Activated naive CD4-positive, alpha-beta T cell treated with anti-CD3 and anti-CD28 coated beads, Interleukin-2, amount 50 U/mL, for 72 hours (primary cell): Measurements from ENCODE around the gene MS4A1. TPM values are rescaled to one million over a fixed set of nuclear protein-coding genes. Genes with fewer than 3 reads are reported as not detected.
"Not testable (repeated sequence)": the region's sequence is repeated elsewhere in the genome, so short reads cannot be mapped to it uniquely, and the experiment has no call there.

Source experiments
- ATAC-seq, 2 donors: fragments of 150-1000 bp; cut with Tn5 transposase; 2 replicates each; pipeline ENCODE4 v1.10.0; 2021; ENCODE audit warnings: mild to moderate bottlenecking in 2 of 2, moderate library complexity in 2 of 2
- DNase-seq, 2 donors: peaks; one replicate each; pipeline ENCODE4 v3.0.0; 2021 to 2022; ENCODE audit warnings: low spot score in 2 of 2
- H3K27ac Mint-ChIP-seq, 2 donors: one replicate each; pipeline ENCODE4 v1.8.0; 2022; ENCODE audit warnings: mild to moderate bottlenecking in 2 of 2, mixed read lengths in 2 of 2
- H3K36me3 Mint-ChIP-seq, 2 donors: one replicate each; pipeline ENCODE4 v1.8.0; 2022; ENCODE audit warnings: mixed read lengths in 2 of 2
- H3K9me3 Mint-ChIP-seq, 2 donors: one replicate each; pipeline ENCODE4 v1.8.0; 2022; ENCODE audit warnings: mixed read lengths in 2 of 2
- total RNA-seq, 2 donors: library from RNA; stranded (reverse); gene quantifications; one replicate each; pipeline ENCODE4 v1.2.3, GENCODE V29; 2022

The MS4A1 gene
- total RNA-seq, 2 donors from 2014 or later = 0.27 TPM; not detected in 1

DNA sequence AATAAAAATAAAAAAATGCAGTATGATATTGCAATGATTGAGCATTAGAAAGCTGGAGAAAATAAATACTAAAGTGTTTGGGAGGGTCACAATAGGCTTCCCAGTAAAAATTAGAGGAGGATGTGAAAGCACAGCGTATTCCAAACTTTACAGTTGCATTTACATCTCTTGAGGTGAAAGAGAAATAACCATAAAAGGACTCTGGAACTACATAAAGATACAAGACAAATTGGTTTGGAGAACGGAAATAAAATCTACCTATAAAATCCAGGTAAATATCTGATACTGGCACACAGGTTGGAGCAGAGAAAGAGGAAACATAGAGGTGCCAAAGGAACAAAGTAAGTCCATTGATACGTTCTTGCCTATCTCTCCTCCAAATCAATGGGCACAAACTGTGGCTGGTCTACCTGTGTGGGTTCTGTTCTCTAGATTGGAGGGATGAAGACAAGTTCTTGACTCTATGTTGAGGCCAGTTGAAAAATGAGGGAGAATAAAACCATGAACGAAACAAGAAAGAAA is 36.9 kb downstream of the MS4A1 start, which contains the start of gene MS4A12:
Gene MS4A12 (plus strand): TSS at position 291 of the 522 bp plus-strand sequence. CDS start 4,541 bp downstream, outside the sequence.
- H3K9me3 Mint-ChIP-seq = no peaks in the 10 kb centered on the region
- ATAC-seq = no peak
- no peaks in the 10 kb centered on the region for H3K36me3 Mint-ChIP-seq
- no peak within 1 kb of the TSS for H3K27ac Mint-ChIP-seq
- no peak for DNase-seq

DNA sequence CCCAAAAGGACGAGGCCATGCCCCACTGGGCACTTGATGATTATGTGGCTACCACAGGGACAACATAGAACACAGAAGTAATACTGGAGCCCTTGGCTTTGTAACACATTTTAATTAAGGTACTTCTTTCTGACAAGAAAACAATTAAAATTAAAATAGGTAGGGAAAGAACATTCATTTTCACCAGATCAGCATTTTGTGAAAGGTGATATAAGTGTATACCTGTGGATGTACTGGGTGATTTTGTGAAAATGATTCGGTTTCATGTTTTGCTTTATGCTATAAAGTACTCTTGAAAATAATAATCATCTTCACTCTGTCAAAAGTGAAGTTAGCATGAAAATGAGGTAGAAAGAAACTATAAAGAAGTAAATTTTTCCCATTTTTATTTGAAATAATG is 37.8 kb downstream of the MS4A1 start:
- ATAC-seq (no peak), DNase-seq (no peak)
- Mint-ChIP-seq H3K9me3 (no peaks in the 10 kb centered on the region), H3K27ac (no peak overlapping the region), H3K36me3 (no peaks in the 10 kb centered on the region)

DNA sequence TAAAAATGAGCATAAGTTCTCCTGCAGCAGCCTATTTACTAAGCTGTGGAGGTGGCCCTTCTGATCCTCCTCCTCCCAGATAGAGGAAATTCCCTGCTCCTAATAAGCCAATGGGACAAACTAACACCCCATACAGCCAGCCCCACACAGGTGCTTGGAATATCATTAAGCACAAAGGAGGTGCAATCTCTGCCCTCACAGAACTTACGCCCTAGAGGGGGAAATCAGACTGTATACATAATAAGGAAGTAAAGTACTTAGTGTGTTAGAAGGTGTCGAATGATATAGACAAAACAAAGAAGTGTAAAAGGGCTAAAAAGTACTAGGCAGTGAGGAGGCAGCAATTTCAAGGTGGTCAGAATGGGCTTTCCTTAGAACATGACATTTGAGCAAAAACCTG is 42.8 kb downstream of the MS4A1 start:
- no peaks in the 10 kb centered on the region for H3K36me3 Mint-ChIP-seq
- no peak for DNase-seq
- no peaks in the 10 kb centered on the region for H3K9me3 Mint-ChIP-seq
- no peak overlapping the region for H3K27ac Mint-ChIP-seq
- ATAC-seq = no peak

DNA sequence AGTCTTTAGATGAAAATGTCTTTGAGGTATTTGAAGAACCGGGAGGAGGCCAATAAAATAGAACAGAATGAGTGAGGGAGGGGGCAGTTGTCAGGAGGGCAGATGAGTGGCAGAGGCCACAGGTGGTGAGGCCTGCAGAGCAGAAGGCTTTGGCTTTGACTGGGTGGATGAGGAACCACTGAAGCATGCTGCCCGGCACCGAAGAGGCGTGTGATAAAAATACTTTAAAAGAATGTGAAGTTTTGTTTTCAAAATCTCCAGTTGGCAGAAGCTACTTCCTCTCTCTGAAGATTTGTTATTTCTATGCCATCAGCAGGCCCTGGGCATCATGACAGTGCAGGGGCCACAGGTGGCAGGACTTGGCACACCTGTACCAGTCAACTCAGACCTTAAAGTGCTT is 43.2 kb downstream of the MS4A1 start:
- H3K27ac Mint-ChIP-seq = no peak overlapping the region
- H3K36me3 Mint-ChIP-seq = no peaks in the 10 kb centered on the region
- H3K9me3 Mint-ChIP-seq = no peaks in the 10 kb centered on the region
- DNase-seq (no peak), ATAC-seq (peak; percentile 20 to 72)

DNA sequence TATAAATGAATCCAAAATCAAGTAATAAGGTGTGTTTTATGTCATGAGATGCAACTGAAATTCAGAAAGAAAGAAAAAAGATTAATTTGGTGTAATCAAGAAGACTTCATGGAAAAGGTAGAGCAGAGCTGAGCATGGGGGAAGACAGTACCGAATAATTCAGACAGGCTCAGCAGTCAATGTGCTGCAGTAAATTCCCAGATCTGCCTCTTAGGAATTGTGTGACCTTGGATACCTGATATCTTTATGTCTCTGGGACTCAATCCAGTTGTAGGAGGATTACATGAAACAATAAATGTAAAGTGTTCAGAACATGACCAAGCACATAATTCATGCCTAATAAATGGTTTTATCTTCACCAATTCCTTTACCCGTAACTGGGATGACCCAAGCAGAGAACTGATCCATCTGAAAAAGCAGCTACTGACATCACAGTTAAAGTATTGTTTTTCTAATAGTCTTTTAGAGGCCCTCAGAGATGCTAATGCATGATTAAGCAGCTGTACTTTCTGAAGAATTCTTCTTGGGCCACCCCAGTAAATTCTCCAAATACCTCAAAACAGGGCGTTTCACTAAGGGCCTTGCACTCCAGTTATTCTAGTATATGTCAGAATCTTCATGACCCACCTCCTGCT is 44.7 kb downstream of the MS4A1 start:
- no peak overlapping the region for H3K27ac Mint-ChIP-seq
- no peak for ATAC-seq
- DNase-seq = no peak

DNA sequence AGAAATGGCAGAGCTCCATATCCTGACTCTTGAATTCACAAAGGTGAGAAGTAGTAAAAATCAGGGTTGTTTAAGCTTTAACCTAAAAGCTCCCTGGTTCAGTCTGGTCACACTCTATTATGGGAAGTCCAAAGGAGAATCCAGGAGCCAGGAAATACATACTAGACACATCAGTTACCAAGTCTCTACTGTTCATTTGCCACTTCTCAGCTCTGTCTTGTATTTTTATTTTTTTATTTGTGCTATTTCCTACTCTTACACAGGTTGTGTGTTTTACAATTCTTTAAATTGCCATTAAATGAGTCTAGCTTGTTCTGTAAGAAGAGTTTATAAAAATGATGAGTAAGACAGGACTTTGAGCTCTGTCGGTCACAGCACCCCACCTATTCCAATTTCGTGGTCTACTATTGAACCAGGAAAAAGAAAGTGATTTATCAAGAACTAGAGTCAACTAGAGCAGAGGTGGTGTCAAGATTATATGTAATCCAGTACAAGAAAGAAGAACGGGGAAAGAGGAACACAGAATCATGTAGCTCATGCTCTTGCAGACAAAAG is 46.7 kb downstream of the MS4A1 start:
- H3K9me3 Mint-ChIP-seq = peaks cover 0 to 5% of the 10 kb centered on the region in 2 donors
- ATAC-seq = no peak
- DNase-seq = no peak
- H3K27ac Mint-ChIP-seq = no peak overlapping the region
- no peaks in the 10 kb centered on the region for H3K36me3 Mint-ChIP-seq

More for the DNA sequence above, 44.7 kb downstream of the MS4A1 start:
- no peaks in the 10 kb centered on the region for H3K36me3 Mint-ChIP-seq
- peaks cover 0 to 5% of the 10 kb centered on the region in 2 donors for H3K9me3 Mint-ChIP-seq

DNA sequence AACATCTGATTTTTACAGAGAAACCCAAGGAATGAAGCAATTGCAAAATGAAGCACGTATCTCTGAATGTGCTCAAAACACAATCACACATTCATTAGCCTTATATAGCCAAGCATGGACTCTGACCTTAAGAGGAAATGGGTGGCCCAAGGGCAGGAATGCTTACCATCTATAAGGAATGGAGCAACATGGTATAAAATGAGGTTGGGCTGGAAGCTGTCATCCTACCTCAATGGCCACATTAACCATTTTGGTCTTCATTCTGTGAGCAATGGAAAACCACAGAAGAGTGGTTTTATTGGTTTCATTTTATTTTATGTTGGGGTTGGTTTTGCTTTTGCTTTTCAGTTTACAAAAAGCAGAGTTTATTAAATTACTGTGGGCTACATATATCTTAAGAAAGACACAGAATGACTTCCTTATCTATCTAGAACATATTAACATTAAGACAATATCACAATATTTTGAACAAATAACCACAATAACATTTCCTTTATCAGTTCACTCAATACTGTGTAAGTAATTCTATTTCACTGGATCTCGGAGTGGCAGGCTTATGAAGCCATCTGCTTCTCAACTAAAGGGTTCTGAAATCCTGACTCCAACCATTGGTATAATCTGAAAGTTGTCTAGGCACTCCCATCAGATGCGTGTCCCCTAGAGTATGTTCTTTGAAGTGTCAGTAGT is 48.7 kb downstream of the MS4A1 start:
- Mint-ChIP-seq H3K36me3 (no peaks in the 10 kb centered on the region), H3K27ac (peak overlapping the region in 1 of 2 donors; percentile 45), H3K9me3 (peaks cover 0 to 15% of the 10 kb centered on the region in 2 donors)
- ATAC-seq = peak; percentile 69 to 74
- DNase-seq = no peak

DNA sequence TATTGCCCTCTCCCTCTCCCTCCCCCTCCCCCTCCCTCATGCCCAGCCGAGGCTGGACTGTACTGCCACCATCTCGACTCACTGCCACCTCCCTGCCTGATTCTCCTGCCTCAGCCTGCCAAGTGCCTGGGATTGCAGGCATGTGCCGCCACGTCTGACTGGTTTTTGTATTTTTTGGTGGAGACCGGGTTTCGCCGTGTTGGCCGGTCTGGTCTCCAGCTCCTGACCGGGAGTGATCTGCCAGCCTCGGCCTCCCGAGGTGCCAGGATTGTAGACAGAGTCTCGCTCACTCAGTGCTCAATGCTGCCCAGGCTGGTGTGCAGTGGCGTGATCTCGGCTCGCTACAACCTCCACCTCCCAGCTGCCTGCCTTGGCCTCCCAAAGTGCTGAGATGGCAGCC is 54.0 kb downstream of the MS4A1 start:
- peaks cover 0 to 15% of the 10 kb centered on the region in 2 donors for H3K9me3 Mint-ChIP-seq
- not testable (repeated sequence) for H3K27ac Mint-ChIP-seq, DNase-seq, ATAC-seq, H3K36me3 Mint-ChIP-seq

DNA sequence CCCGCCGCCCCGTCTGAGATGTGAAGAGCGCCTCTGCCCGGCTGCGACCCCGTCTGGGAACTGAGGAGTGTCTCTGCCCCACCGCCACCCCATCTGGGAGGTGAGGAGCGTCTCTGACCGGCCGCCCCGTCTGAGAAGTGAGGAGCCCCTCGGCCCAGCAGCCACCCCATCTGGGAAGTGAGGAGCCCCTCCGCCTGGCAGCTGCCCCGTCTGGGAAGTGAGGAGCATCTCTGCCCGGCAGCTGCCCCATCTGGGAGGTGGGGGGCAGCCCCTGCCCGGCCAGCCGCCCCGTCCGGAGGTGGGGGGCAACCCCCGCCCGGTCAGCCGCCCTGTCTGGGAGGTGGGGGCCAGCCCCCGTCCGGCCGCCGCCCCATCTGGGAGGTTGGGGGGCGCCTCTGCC is 54.6 kb downstream of the MS4A1 start:
- not testable (repeated sequence) for DNase-seq, H3K9me3 Mint-ChIP-seq, ATAC-seq, H3K27ac Mint-ChIP-seq, H3K36me3 Mint-ChIP-seq

DNA sequence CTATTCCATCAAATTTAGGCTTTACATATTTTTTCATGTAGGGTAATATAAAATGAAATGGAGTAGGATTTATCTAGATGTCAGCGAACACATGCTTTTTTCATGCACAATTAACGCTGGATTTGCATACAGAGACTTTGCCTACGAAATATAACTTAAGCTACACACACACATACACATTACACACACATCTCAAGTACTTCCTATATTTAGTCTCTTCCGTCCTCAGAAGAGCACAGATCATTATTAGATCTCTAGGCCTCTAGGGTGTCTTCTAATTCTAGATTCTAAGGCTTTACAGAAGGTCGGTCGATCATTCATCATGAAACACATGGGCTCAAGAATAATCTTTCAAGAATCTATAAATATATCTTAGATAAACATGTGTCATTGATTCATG is 55.7 kb downstream of the MS4A1 start:
- peaks cover 0 to 10% of the 10 kb centered on the region in 2 donors for H3K9me3 Mint-ChIP-seq
- DNase-seq (no peak), ATAC-seq (no peak)
- H3K27ac Mint-ChIP-seq = no peak overlapping the region
- H3K36me3 Mint-ChIP-seq = no peaks in the 10 kb centered on the region

DNA sequence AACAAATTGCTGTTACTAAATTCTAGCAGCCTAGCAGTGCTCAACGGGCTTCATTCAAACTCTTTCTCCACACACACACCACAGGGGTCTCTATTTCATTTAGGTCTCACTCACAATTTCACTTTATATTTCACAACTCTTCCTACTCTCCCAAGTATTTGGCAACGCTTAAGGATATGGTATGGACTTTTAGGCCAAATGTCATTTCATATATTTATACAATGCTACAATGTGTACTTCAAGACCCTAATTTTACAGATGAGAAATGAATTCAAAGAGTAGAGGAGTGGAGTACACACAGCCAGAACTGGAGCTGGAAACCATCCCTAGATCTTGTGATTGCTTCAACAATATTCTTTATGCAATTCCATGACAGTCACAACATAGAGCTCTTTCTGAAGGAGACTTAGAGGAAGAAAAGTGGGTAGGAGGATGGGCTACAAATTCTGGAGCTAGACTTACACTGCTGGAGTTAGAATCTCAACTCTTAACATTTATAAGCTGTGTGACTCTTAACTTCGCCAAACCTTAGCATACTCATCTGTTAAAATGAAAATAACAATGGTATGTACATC is 57.1 kb downstream of the MS4A1 start:
- DNase-seq (no peak), ATAC-seq (no peak)
- peaks cover 0 to 9% of the 10 kb centered on the region in 2 donors for H3K9me3 Mint-ChIP-seq
- no peak overlapping the region for H3K27ac Mint-ChIP-seq
- H3K36me3 Mint-ChIP-seq = no peaks in the 10 kb centered on the region

DNA sequence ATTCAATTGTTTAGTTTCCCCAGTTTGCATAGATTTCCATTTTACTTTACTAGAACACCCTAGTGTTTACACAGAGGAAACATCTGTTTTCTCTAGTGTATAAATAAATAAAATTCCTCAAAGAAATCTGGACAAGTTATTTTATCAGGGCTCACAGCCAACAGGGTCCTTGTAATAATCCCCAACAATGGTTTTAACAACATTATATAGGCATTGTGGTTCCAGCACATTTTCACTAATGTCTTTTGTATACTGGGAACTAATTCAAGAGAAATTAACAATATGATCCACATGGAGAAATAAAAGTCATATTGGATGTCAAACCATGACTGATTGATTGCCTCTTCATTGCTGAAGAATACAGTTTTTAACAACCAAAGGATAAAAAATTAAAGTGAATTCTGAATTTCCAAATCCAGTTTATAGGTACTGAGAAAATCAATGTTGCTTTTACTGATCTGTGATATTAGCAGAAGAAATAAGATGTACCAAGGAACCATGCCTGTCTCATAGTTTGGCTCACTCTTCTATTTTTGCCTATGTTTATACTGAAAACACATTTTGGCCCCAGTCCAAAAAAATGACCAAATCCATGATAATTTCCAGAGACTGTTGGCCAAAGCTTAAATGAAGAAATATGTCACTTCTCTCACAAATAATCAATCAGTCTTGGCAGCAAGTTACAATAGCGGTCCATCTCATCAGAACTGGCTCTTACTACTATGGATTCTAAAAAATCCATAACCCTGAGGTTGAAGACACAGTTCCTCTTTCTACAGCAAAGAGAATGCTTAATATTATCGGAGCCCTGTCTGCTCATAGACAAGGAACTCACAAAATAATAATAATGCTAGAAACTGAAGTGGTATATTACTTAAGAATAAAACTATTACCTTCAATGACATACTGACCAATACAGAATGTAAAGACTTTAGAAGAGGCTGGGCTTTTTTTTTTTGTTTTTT is 58.1 kb downstream of the MS4A1 start:
- H3K36me3 Mint-ChIP-seq = no peaks in the 10 kb centered on the region
- no peak overlapping the region for H3K27ac Mint-ChIP-seq
- H3K9me3 Mint-ChIP-seq = no peaks in the 10 kb centered on the region
- ATAC-seq (no peak), DNase-seq (no peak)

DNA sequence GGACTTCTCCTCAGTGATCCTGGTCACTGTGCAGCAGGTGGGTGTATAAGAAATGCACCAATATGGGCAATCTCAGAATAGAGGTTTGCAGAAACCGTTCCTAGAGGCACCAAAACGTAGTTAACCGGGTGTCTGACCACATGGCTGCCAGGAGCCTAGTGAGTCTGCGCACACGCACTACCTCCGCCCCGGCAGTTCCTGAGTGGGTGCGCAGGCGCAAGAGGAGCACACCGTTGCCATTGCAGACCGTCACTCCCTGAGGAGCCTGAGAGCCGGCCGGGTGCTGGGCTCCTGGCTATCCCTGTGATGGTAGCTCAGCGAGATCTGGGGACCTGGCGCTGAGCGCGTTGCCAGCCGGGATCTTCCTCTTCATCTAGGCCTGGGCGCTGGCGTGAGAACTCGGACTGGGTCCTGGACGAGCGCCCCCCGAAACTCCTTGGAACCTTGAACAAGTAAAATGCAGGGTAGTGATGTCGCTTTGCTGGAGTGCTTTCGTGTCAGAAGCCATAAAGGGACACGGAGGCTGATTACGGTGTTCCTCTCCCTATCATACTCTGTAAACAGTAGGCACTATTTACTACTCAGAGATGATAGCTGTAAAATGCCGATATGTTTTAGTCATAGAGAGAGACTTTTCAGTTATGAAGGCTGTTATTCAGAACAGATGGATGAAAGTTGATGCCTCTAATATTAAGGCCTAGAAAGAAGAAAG is 59.7 kb downstream of the MS4A1 start, which contains the start of gene MS4A13:
Gene MS4A13 (plus strand): TSS at position 249 of the 712 bp plus-strand sequence. CDS start 2,692 bp downstream, outside the sequence.
- Mint-ChIP-seq H3K36me3 (no peaks in the 10 kb centered on the region), H3K27ac (no peak within 1 kb of the TSS), H3K9me3 (peaks cover 0 to 11% of the 10 kb centered on the region in 2 donors)
- DNase-seq = no peak
- no peak for ATAC-seq
